HG03432 (cell line): Measurements from ENCODE around the gene LAMC1.

Source experiments
- ATAC-seq: cut with Tn5 transposase; IDR thresholded peaks from one replicate; pipeline ENCODE4 v1.9.1; 2021; ENCODE audit warnings: mild to moderate bottlenecking, moderate library complexity; ENCODE audit not compliant: unreplicated experiment

LAMC1 gene

GRCh38 chr1:183019860-183020259, 3.4 kb upstream of the LAMC1 start:
- ATAC-seq, result no peak

DNA sequence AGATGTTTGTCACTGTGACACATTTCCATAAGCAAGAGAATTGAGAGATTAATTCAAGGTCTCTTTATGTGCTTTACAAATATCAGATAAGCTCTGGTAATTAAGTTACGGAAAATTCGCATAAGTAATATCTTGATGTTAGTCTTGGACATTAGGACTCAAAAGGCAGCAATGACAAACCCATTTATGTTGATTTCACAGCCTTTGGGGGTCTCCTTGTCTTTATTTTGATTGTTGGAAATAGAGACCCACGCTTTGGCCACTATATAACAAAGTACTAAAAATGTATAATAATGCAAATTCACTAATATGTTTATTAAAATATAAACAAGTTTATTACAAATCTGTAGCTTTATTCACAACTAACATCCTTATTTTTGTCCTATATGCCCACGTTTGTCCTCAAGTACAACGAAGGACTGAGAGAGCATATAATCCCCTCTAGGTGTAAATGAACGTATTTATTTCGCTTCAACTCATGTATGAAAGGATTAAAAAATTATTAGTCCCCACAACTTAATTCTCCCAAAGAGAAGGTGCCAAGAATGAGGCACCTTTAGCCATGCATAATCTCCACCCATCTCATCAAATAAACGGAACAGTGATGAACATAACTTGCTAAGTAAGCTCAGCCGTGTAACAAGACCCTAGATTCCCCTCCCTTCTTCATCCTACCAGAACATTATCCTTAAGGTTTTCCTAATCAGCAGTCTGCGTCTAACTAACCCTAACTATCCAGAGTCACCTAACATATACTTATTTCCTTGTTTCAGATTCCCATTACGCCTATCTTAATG, 1.6 kb upstream of the LAMC1 start:
- ATAC-seq, result no peak

DNA sequence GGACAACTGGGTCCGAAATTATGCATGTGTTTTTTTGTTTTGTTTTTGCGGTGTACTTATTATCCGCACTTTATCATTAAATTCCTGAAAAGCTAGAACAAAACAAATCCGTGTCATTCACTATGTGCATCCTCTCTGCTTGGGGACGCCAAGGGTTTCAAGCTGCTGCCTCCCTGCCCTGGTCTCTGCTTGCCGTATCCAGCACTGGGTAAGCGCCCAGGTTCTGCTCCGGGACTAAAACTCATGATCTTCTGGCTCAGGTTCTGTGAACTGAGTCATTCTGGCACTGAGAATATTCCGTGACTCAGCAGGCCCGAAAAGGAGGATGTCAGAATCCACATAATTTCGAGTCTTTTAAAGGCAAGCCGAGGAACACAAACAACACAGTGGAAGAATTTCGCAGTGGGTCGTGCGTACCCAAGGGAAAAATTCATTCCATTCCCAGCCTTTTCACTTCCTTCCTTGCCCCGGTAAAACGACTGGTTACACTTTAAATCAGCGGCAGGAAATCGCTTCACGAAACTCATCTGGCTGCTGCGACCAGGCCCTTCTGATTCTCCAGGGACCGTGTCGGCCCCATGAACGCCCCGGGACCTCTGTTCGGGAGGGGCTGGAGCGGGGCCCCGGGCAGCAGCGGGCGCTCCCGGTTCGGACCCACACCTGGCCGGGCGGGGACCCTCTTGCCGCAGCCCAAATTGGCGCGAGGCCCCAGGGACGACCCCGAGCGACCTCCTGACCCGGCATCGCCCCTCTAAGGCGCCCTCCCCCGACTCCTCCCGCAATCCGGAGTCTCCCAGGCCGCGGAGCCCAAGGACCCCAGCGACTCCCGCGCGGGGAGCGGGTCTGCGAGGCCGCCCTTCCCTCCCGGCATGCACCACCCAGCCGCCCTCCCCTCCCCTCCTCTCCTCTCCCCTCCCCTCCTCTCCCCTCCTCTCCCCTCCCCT, 746 bp upstream of the LAMC1 start:
- ATAC-seq, result peak; percentile 42

- ATAC-seq, result peak; percentile 69
Measured at GRCh38 chr1:183023601-183024316, 539 bp downstream of the LAMC1 start.

DNA sequence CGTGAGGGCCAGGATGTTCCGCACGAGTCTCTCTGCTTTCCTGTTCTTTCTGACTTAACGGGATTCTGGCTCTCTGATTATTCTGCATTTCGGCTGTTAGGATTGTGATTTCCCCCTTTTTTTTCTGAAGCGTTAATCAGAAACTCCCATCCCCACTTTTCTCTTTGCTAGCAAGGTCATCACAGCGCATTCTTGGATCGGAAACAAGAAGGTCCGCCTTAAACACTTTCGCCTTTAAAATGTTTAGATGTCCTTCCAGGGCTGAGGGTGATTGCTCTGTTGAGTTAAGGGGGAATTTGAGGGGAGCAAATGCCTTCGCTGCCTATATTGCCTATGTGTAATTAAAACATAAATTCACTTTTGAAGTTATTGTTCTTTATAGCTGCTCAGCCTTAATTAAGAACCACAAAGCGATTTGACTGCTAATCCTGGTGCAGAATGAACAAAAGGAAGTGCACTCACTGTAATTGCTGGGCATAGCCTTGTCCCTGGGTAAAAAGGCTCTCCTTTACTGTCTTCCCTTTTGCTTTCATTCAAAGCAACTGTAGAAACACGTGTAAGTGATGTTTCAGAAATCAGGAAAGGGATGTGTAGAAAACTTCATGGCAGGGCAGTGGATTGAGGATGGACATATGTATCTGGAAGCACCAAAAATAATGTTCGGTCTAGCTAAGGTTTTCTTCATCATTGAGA, 1.2 kb downstream of the LAMC1 start:
- ATAC-seq, result no peak

GRCh38 chr1:183025010-183025337, 1.8 kb downstream of the LAMC1 start:
- no peak for ATAC-seq

DNA sequence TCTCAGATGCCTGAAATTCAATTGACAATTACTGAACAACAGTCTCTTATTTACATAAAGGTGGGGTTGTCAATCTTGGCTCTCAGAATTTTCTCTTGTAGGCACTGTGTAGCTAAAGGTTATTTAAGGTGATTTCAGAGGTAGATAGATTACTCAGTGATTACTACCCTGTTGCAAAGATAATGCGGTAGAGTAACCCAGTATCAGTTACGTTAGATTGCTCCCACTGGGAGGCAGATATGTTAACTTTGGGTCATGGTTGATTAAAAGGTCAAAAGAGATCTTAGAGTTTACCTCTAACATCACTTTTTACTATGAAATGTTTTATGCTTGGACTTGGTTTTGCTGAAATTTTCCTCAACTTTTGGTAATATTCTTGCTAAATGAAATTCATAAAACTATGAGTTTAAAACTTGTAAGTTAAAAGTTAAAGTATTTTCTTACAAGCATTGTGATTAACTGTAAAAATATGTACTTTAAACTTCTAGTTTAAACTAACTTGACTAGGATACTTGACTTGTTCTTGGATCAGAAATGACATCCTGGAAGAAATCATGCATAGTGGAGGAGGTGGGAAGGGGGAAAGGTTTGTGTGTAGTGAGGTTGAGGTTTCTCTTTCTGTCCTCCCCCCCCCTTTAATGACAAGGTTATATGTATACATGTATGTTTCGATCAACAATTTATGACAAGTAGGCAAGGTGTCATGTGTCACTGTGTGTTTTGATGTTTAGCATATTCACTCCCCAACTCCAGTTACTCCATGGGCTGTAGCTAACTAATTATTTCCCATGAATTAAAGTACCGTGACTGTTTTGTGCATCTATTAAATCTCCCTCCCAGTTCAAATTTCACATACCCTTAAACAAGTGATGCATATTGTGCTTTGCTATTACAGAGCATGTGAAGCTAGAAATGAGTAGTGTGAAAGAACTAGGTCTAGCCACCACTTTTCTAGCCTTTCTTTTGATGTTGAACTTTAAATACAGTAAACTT, 2.9 kb downstream of the LAMC1 start:
- no peak for ATAC-seq

- no peak for ATAC-seq
Measured at GRCh38 chr1:183027031-183027430, 3.8 kb downstream of the LAMC1 start.

DNA sequence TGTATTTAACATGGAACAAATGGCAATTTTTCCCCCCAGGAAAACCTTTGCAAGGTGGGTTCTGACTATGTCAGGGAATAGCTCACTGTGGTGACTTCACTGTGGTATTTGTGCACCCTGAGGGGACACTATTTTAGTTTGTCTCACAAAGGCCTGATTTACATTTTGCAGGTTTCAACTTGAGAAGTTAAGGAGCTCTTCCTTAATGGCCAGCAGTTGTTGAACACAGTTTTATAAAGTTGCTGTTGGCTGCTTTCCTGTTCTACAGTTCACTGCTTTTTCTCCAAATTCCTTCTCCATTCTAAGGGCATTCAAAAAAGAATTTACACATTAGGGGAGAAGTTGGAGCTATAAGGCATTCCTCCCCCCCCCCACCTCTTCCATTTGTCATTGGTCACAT, 4.6 kb downstream of the LAMC1 start:
- ATAC-seq, result no peak

DNA sequence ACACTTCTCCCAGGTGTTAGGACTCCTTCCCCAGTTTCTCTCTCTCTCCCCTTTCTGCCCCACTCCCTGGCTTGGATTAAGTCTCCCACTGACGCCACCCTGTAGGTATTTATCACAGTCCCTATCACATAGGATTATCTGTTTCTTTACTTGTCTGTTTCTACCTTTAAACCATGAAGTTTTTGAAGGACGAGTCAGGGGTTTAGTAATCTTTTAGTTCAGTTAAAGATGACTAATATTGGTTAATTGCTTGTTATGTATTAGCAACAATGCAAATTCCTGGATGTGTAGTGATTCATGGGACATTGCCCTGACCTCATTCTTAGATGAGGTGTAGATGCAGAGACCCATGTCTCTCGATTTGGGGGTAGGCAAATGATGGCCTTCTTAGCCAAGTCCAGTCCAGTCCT, 6.4 kb downstream of the LAMC1 start:
- no peak for ATAC-seq

GRCh38 chr1:183030053-183030452, 6.8 kb downstream of the LAMC1 start:
- ATAC-seq, result no peak

- ATAC-seq, result peak; percentile 47
Measured at GRCh38 chr1:183032122-183032921, 9.1 kb downstream of the LAMC1 start.

- peak; percentile 61 for ATAC-seq
Measured at GRCh38 chr1:183033205-183033604, 10.0 kb downstream of the LAMC1 start.

GRCh38 chr1:183034682-183035081, 11.5 kb downstream of the LAMC1 start:
- ATAC-seq, result no peak

DNA sequence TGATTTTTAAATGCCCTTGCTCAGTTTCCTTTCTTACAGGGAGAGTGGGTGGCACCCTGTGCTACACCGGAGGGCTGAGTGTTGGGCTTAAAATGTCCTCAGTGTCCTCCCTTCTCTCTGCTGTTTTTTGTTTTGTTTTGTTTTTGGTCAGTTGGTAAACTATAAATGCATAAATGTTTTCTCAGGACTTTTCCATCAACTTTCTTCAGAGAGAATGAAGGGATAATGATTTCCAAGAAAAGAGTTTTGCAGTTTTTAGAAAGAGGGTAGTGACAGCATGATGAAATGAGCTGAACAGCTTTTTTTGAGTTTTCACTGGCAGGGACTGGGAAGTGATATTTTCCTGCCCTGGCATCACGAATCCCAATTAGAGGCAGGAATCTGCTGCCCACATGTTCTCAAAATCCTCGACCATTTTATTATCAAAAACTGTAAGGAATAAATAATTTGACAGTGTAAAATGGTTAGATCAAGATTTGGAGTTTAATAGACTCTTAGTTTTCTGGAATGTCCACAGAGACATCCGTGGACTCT, 15.2 kb downstream of the LAMC1 start:
- no peak for ATAC-seq

- ATAC-seq, result no peak
Measured at GRCh38 chr1:183038913-183039312, 15.7 kb downstream of the LAMC1 start.

DNA sequence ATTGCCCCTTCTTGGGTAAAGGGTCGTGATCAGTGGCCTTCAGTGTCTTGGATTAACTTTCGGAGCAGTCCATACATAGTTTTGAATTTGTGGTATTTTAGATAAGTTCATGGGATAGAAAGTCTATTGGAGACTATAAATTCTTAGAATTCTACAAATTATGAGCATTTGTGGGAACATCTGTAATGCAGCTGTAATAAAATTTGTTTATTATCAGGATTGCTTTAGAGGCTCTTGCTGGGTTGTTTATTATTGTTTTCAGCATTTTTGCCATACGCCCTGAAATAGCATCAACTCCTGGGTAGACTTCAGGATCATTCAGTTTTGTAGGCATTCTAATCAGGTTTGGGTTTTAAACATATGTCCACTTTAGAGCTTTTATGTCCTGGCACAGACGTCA, 16.1 kb downstream of the LAMC1 start:
- no peak for ATAC-seq

- ATAC-seq, result no peak
Measured at GRCh38 chr1:183039985-183040447, 16.8 kb downstream of the LAMC1 start.
